SH-SY5Y (cell line): ENCODE data around the gene TACC2.

Source experiments
- GATA2 ChIP-seq: IDR thresholded peaks from 2 replicates; pipeline ENCODE4 v1.6.1; 2011; ENCODE audit warnings: mild to moderate bottlenecking, low read depth, low read length
- GATA3 ChIP-seq: IDR thresholded peaks from 2 replicates; pipeline ENCODE4 v1.6.1; 2011; ENCODE audit warnings: low read depth, mild to moderate bottlenecking, low read length, moderate library complexity

GRCh38 chr10:122292376-122292775 is 303.4 kb downstream of the TACC2 start:
- no peak for TF ChIP-seq GATA2
- no peak for TF ChIP-seq GATA3
